ENCODE data around the gene TXNDC12. TPM values are rescaled to one million over a fixed set of nuclear protein-coding genes. Genes with fewer than 3 reads are reported as not detected.

The TXNDC12 gene
- total and polyA plus RNA-seq, 12 donors, result 14.5 to 74.8 (median 48.2) TPM

- no peak overlapping the region for H3K27ac ChIP-seq
These were observed 66.7 kb downstream of the TXNDC12 start for GRCh38 chr1:51988254-51988653.

GRCh38 chr1:51986718-51987117 is 68.3 kb downstream of the TXNDC12 start:
- H3K4me1 ChIP-seq (replicated peaks in 1 of 2), result no peaks in the 10 kb centered on the region
- H3K9me3 ChIP-seq (replicated peaks in 1 of 3), result no peaks in the 10 kb centered on the region
- TF ChIP-seq POLR2A (IDR thresholded peaks at IDR 0.05) (no peak), CTCF (IDR thresholded peaks at IDR 0.05) (no peak)
- H3K4me3 ChIP-seq, result no peak overlapping the region
- H3K36me3 ChIP-seq (replicated peaks in 1 of 2), result no peaks in the 10 kb centered on the region
- H3K27ac ChIP-seq, result no peak overlapping the region
- intact Hi-C loops (cut with DNase I), result loop anchor here in 1 of 2 donors (5.0 kb wide), 1 partner anchor 79 kb away; no protein-coding TSS in a partner anchor
- no peak for DNase-seq
- peaks cover under 1% of the 10 kb centered on the region for H3K27me3 ChIP-seq
- WGBS, 4 donors, result 79 to 85% (median 82%) methylated on average over 4 of the region's 4 CpGs

More at GRCh38 chr1:51988254-51988653, 66.7 kb downstream of the TXNDC12 start:
- no peaks in the 10 kb centered on the region for H3K9me3 ChIP-seq (replicated peaks in 1 of 3)
- no peaks in the 10 kb centered on the region for H3K4me1 ChIP-seq (replicated peaks in 1 of 2)
- peaks cover 6% of the 10 kb centered on the region for H3K27me3 ChIP-seq
- no peaks in the 10 kb centered on the region for H3K36me3 ChIP-seq (replicated peaks in 1 of 2)
- no peak for DNase-seq
- intact Hi-C loops (cut with DNase I), result loop anchor here in 1 of 2 donors (5.0 kb wide), 1 partner anchor 81 kb away; no protein-coding TSS in a partner anchor
- TF ChIP-seq CTCF (IDR thresholded peaks at IDR 0.05), result no peak
- TF ChIP-seq POLR2A (IDR thresholded peaks at IDR 0.05), result no peak
- no peak overlapping the region for H3K4me3 ChIP-seq

GRCh38 chr1:51982161-51982560 is 72.8 kb downstream of the TXNDC12 start:
- TF ChIP-seq CTCF (IDR thresholded peaks at IDR 0.05), result no peak
- no peak for TF ChIP-seq POLR2A (IDR thresholded peaks at IDR 0.05)
- Histone ChIP-seq H3K27ac (no peak overlapping the region), H3K9me3 (replicated peaks in 1 of 3) (no peaks in the 10 kb centered on the region), H3K36me3 (replicated peaks in 1 of 2) (no peaks in the 10 kb centered on the region), H3K4me3 (no peak overlapping the region), H3K4me1 (replicated peaks in 1 of 2) (no peaks in the 10 kb centered on the region), H3K27me3 (no peaks in the 10 kb centered on the region)
- intact Hi-C loops (cut with DNase I), result no loop called here
- 91 to 96% (median 94%) methylated on average over 3 of the region's 3 CpGs for WGBS, 4 donors
- DNase-seq, result no peak

- H3K27ac ChIP-seq, result no peak overlapping the region
- no peaks in the 10 kb centered on the region for H3K36me3 ChIP-seq (replicated peaks in 1 of 2)
- 92 to 100% (median 94%) methylated on average over 1 of the region's 1 CpG for WGBS, 4 donors
- intact Hi-C loops (cut with DNase I), result no loop called here
- H3K9me3 ChIP-seq (replicated peaks in 1 of 3), result no peaks in the 10 kb centered on the region
- no peak overlapping the region for H3K4me3 ChIP-seq
- TF ChIP-seq CTCF (IDR thresholded peaks at IDR 0.05), result no peak
- TF ChIP-seq POLR2A (IDR thresholded peaks at IDR 0.05), result no peak
- no peaks in the 10 kb centered on the region for H3K4me1 ChIP-seq (replicated peaks in 1 of 2)
- no peaks in the 10 kb centered on the region for H3K27me3 ChIP-seq
- DNase-seq, result no peak
These were observed 73.4 kb downstream of the TXNDC12 start for GRCh38 chr1:51981555-51981954.

Data from adrenal gland (tissue), 12 donors.